ENCODE measurements around the gene WFDC8. TPM values are rescaled to one million over a fixed set of nuclear protein-coding genes. Genes with fewer than 3 reads are reported as not detected.

Gene WFDC8
- total RNA-seq, 1 experiment from 2014 or later: not detected

DNA sequence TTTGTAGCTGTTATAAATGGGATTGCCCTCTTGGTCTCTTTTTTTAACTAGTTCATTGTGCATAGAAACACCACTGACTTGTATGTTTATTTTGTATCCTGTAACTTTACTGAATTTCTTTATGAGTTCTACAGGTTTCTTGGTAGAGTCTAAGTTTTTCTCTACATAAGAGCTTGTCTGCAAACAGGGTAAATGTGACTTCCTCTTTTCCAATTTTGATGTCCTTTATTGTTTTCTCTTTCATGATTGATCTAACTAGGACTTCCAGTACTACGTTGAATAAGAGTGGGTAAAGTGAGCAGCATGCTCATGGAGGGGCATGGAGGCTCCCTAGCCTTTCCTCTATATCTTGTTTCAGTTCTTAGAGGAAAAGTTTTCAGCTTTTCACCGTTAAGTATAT lies 47.5 kb upstream of the WFDC8 start (continued):
- TF ChIP-seq MAX (CRISPR knock-in tag; IDR thresholded peaks at IDR 0.05) (no peak), CBFB (CRISPR knock-in tag; IDR thresholded peaks at IDR 0.05; ENCODE audit: low read depth) (no peak), NFYB (CRISPR knock-in tag; conservative IDR thresholded peaks at IDR 0.05; ENCODE audit: low read depth) (no peak), CREB1 (CRISPR knock-in tag; IDR thresholded peaks at IDR 0.05) (no peak), NR1H2 (CRISPR knock-in tag; IDR thresholded peaks at IDR 0.05) (no peak), E2F1 (CRISPR knock-in tag; IDR thresholded peaks at IDR 0.05) (no peak), ZBTB21 (CRISPR knock-in tag; IDR thresholded peaks at IDR 0.05; ENCODE audit: borderline replicate concordance) (no peak), ZNF121 (CRISPR knock-in tag; IDR thresholded peaks at IDR 0.05) (no peak), ZNF232 (CRISPR knock-in tag; IDR thresholded peaks at IDR 0.05) (no peak), GTF2I (CRISPR knock-in tag; conservative IDR thresholded peaks at IDR 0.05) (no peak), KAT7 (CRISPR knock-in tag; IDR thresholded peaks at IDR 0.05; ENCODE audit: borderline replicate concordance) (no peak)
- TF ChIP-seq, protein P1, sequence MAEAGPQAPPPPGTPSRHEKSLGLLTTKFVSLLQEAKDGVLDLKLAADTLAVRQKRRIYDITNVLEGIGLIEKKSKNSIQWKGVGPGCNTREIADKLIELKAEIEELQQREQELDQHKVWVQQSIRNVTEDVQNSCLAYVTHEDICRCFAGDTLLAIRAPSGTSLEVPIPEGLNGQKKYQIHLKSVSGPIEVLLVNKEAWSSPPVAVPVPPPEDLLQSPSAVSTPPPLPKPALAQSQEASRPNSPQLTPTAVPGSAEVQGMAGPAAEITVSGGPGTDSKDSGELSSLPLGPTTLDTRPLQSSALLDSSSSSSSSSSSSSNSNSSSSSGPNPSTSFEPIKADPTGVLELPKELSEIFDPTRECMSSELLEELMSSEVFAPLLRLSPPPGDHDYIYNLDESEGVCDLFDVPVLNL (CRISPR knock-in tag; IDR thresholded peaks at IDR 0.05; ENCODE audit: borderline replicate concordance, low read depth): no peak

GRCh38 chr20:45621593-45621992 lies 42.5 kb upstream of the WFDC8 start:
- Mint-ChIP-seq H3K36me3 (peaks cover 7% of the 10 kb centered on the region), H3K27ac (no peak overlapping the region), H3K4me3 (no peak overlapping the region), H3K4me1 (no peaks in the 10 kb centered on the region), H3K27me3 (ENCODE audit: low read depth) (no peaks in the 10 kb centered on the region; the same call in 1 of the 2 replicates), H3K9me3 (peaks cover 9% of the 10 kb centered on the region)
- DNase-seq (ENCODE audit: low spot score): no peak
- CTCF ChIA-PET: no interaction called here
- POLR2A ChIA-PET: no interaction called here
- ATAC-seq: no peak
- TF ChIP-seq CREB1 (CRISPR knock-in tag; IDR thresholded peaks at IDR 0.05) (no peak), USF2 (CRISPR knock-in tag; IDR thresholded peaks at IDR 0.05) (no peak)

GRCh38 chr20:45617591-45617990 lies 38.5 kb upstream of the WFDC8 start:
- DNase-seq (ENCODE audit: low spot score): no peak
- no peak overlapping the region for H3K27ac Mint-ChIP-seq
- no peak for ATAC-seq
- H3K36me3 Mint-ChIP-seq: peaks cover 7% of the 10 kb centered on the region
- ChIA-PET POLR2A (no interaction called here), CTCF (interaction anchor here (1.0 kb wide), 1 partner anchor 12 kb away, joined by 6 read pairs; the partner anchor contains the start of gene WFDC10A)
- peaks cover 4% of the 10 kb centered on the region; the same call in 1 of the 2 replicates for H3K4me1 Mint-ChIP-seq
- no peak overlapping the region for H3K4me3 Mint-ChIP-seq
- H3K9me3 Mint-ChIP-seq: peaks cover 14% of the 10 kb centered on the region
- no peaks in the 10 kb centered on the region; the same call in none of the 2 replicates for H3K27me3 Mint-ChIP-seq (ENCODE audit: low read depth)
- TF ChIP-seq, protein P2, sequence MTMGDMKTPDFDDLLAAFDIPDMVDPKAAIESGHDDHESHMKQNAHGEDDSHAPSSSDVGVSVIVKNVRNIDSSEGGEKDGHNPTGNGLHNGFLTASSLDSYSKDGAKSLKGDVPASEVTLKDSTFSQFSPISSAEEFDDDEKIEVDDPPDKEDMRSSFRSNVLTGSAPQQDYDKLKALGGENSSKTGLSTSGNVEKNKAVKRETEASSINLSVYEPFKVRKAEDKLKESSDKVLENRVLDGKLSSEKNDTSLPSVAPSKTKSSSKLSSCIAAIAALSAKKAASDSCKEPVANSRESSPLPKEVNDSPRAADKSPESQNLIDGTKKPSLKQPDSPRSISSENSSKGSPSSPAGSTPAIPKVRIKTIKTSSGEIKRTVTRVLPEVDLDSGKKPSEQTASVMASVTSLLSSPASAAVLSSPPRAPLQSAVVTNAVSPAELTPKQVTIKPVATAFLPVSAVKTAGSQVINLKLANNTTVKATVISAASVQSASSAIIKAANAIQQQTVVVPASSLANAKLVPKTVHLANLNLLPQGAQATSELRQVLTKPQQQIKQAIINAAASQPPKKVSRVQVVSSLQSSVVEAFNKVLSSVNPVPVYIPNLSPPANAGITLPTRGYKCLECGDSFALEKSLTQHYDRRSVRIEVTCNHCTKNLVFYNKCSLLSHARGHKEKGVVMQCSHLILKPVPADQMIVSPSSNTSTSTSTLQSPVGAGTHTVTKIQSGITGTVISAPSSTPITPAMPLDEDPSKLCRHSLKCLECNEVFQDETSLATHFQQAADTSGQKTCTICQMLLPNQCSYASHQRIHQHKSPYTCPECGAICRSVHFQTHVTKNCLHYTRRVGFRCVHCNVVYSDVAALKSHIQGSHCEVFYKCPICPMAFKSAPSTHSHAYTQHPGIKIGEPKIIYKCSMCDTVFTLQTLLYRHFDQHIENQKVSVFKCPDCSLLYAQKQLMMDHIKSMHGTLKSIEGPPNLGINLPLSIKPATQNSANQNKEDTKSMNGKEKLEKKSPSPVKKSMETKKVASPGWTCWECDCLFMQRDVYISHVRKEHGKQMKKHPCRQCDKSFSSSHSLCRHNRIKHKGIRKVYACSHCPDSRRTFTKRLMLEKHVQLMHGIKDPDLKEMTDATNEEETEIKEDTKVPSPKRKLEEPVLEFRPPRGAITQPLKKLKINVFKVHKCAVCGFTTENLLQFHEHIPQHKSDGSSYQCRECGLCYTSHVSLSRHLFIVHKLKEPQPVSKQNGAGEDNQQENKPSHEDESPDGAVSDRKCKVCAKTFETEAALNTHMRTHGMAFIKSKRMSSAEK (CRISPR knock-in tag; IDR thresholded peaks at IDR 0.05; ENCODE audit: borderline replicate concordance): no peak
- TF ChIP-seq CREM (CRISPR knock-in tag; IDR thresholded peaks at IDR 0.05) (no peak), ZNF263 (CRISPR knock-in tag; IDR thresholded peaks at IDR 0.05; ENCODE audit: low read depth) (no peak), FOXP1 (CRISPR knock-in tag; IDR thresholded peaks at IDR 0.05; ENCODE audit: borderline replicate concordance) (no peak), ZNF423 (CRISPR knock-in tag; IDR thresholded peaks at IDR 0.05) (no peak), CBFB (CRISPR knock-in tag; IDR thresholded peaks at IDR 0.05; ENCODE audit: low read depth) (no peak), FOXP4 (CRISPR knock-in tag; IDR thresholded peaks at IDR 0.05) (no peak), CREB1 (CRISPR knock-in tag; IDR thresholded peaks at IDR 0.05) (no peak), IRF1 (CRISPR knock-in tag; IDR thresholded peaks at IDR 0.05) (no peak), GTF2I (CRISPR knock-in tag; conservative IDR thresholded peaks at IDR 0.05) (no peak), ETV6 (CRISPR knock-in tag; IDR thresholded peaks at IDR 0.05) (no peak)
